Measurements from ENCODE around the gene ERO1B.

The ERO1B gene

DNA sequence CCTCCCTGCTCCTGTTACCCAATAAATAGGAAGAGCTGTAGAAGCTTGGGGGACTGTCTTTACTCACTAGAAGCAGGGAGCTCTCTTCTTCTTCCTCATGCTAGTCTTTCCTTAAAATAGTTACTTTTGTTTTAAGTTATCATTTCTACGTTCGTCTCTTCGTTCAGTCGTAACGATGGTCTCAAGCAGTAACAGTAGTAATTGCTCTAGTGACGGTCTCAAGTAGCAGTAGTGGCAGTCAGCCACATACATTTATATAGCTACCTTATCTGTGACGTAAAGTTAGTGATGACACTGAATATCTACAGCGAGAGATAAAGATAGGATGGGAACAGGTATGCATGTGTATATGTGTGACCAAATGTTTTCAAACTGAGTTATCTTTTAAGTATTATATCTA lies 15.4 kb upstream of the ERO1B start:
- no peak for FAIRE-seq

DNA sequence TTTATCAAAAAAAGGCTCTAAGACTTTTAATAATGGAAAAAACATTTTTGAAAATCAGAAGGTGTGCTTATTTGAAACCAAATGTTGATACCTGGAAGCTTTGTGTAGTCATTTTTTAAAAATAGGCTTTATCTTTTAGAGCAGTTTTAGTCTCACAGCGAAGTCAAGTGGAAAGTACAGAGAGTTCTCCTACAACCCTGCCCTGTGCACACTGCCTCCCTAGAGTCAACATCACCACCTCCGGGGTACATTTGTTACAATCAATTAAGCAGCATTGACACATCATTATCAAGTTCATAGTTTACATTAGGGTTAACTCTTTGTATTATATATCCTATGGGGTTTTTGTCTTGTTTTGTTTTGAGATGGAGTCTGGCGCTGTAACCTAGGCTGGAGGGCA lies 10.7 kb upstream of the ERO1B start:
- no peak for FAIRE-seq

DNA sequence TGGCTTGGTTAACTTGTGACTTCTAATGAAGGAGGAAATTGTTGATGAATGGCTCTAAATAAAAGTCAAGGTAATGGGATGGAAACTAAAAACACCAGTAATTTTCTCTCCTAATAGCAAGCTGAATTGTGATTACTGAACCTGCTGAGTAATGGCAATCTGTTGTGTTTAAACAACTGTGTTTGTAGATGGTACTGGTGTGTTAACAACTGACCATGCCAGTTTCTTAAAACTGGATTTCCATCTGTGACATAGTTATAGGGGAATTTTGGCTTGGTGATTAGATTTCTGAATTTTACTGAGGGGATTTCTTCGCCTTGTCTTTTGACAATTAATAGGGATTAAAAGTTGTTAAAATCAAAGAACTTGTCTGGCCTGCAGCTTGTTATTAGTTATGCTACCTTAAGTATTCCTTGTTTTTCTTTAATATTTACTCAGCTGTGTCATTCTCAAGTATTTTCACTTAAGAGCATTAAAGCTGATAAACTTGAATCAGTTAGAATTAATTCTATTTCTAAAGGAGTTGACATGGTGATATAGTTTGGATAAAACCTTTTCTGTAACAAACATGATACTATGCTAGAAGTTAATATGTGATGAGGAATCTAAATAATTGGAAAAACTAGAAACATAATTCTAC lies 7.9 kb upstream of the ERO1B start:
- no peak for FAIRE-seq

DNA sequence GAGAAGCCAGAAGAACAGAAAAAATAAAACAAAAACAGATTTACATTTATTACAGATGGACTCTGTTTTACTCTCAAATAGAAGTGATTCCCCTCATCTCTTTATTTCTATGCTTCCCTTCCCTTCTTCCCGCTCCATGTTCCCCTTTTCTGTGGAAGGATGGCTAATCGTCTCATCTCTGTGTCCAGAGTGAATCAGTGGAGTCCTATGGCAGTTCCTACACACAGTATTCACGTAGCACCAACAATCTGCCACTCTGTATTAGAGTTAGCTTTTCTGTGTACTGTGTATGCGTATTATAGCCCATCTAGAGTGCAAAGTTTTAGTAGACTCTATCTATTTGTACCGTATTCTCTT lies 6.8 kb upstream of the ERO1B start:
- FAIRE-seq: no peak

DNA sequence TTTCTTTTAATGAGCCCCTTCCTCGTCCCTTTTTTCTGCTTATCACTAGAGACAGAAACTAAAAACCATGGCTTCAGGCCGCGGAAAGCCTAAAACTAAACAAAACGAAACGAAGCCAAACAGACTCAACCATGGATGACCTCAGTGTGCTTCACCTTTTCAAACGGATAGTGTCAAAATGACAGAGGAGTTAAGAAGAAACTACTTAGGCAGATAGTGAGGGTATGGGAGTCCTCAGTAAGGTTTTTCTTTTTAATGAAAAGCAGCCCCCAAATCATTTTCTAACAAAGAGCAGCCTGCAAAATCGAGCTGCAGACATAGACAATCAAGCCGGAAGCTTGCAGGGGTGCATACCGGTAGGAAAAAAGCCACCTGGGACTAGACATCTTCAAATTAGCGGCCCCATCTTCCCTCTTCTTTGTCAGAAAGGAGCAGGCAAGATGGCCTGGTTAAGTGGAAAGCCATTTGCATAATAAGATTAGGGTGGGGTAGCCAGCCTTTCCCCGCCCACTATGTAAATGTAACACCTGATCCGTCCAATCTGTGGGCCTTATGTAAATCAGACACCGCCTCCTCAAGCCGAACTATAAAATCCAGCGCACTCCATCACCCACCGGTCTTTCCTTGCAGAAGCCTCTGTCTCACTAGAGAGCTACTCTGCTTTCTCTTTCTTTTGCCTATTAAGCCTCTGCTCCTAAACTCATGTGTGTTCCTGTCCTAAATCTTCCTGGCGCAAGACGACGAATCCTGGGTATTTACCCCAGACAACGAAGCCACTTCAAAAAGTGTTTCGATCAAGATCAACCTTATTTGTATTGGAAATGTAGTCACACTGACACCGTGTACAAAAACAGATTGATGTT lies 6.2 kb upstream of the ERO1B start:
- peak; percentile 43 for FAIRE-seq

DNA sequence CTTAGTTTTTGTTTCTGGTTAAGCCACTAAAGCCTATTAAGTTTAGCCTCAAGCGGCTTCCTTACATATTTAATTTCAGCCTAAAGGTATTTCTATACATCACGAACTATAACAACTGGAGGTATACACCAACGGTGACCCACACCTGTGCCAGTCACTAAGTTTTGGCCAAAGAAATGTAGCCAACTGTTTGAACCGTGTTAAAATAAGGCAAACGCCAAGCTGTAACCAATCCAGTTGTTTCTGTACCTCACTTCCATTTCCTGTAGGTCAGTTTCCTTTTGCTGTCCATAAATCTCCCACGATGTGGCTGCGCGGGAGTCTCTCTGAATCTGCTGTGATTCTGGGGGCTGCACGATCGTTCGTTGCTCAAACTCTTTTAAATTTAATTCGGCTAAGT lies 5.6 kb upstream of the ERO1B start:
- no peak for FAIRE-seq

DNA sequence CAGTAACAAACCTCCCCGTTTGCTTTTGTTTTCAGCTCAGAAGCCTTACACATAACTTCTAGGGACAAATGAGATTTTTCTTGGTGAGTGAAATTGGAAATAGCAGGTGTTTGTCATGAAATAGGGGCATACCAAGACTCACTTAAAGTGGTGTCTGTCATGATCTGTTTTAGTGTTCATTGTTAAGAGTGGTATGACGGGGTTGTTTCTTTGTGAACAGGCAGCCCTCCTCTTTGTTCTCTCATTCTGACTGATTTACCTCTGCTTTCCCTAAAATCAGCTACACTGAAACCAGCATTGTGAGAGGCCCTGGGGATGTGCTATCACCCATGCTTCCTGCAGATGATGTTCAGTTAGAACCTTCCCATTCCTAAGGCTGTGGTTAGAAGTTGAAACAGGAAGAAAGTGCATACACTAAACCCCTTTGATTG lies 2.5 kb upstream of the ERO1B start:
- no peak for FAIRE-seq

DNA sequence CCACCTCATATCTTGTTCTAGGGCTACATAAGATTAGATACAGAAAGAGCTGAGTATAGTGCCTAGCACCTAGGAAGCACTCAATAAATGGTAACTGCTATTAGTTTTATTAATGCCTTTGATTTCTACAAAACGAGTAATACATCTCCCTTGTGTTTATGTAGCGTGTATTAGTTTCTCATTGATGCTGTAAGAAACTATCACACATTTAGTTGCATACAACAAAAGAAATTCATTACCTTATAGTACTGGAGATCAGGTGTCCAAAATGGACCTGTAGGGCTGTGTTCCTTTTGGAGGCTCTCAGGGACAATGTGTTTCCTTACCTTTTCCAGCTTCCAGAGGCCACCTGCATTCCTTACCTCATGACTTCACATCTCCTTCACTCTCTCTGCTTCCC lies 961 bp upstream of the ERO1B start:
- no peak for FAIRE-seq

DNA sequence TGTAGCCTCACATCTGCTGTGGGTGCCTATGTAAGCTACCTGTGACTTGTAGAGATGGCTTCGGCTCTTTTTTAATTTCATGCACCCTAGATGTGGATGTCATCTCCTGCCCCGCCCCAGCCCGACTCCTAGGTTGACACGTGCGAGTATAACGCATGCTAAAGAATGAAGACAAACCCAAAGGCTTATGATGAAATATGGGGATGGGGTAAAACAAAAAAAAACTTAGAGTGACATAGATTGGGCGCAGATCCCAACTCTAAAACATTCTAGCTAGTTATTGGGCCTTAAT lies 613 bp upstream of the ERO1B start:
- no peak for FAIRE-seq

DNA sequence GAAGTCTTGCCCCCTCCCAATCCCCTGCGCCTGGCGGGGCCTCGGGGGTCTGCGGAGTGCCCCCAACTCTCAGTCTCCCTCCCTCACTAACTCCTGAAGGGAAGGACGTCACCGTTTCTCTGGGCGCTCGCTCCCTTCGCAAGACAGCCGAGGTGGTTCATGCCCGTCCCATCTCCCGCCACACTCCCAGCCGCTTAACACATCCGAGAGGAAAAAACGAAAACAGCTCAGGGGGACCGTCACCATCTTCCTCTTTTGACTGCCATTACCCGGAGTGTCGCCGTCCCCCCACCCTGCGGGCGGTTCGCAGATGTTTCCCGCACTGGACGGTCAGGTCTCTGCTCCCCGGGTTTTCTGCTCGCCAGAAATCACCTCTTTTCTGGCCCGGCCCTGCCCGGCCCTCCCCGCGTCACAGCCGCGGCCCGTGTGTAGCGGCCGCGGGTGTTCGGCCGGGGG lies 532 bp downstream of the ERO1B start:
- no peak for FAIRE-seq

DNA sequence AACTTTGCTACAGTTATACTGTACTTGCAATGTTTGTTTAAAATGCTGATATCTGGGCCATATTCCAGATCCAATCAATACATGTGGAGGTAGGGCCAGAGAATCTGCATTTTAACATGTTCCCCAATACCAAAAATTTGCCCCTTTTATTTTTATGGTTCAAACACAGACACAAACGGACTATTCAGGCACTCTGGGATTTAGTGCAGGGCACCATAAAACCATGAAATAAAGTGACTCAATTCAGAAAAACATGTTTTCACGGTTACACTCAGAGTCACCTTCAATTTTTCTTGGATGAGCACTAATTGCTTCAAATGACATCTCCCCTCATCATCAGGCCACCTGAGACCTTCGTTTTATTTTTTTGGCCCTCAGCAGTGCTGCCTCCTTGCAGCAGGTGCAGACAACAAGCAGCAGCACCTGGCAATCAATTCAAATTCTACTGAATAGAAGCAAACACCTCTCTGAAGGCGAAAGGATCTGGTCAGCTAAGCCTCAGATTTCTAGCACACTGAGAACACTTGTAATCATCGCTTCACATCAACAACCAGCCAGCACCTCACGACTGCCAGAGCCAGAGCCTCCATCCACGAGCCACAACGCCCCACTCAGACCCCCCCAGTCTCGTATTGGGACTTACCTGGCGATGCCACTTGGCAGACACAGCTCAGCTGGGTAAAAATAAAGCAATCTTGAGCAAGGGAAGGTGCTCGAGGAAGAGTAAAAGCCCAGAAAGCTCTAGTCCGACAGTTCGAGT lies 1.1 kb downstream of the ERO1B start:
- FAIRE-seq: no peak

DNA sequence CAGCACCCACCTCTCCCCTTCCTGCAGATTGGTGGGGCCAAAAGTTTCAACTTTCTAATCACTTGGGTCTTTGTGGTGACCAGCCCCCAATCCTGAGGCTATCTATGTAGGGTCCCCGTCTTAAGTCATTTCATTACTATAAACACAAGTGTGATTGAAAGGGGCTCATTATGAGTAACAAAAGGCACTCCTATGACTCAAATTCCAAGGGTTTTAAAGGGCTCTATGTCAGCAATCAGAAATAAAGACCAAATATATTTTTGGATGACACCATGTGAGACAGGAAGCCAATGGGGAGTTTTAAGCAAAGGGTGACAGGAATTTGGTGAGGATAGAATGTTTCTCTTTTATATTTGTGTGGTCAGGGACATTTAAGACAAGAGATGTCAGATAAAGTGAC lies 6.2 kb downstream of the ERO1B start:
- FAIRE-seq: no peak

DNA sequence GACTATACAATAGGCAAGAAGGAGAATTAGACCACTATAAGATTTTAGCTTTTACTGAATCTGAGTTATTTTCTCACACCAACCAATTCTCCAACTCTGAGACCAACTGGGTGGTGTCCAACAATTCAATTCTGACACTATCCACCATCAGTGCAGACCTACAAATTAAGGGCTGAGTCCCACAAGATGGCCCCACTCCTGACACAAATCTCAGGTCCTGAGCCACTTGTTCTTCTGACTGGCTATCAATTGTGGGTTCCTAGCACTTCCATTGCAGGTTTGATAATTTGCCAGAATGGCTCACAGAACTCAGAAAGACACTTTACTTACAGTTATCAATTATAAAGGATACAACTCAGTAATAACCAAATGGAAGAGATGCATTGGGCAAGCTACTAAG lies 6.7 kb downstream of the ERO1B start:
- FAIRE-seq: no peak

DNA sequence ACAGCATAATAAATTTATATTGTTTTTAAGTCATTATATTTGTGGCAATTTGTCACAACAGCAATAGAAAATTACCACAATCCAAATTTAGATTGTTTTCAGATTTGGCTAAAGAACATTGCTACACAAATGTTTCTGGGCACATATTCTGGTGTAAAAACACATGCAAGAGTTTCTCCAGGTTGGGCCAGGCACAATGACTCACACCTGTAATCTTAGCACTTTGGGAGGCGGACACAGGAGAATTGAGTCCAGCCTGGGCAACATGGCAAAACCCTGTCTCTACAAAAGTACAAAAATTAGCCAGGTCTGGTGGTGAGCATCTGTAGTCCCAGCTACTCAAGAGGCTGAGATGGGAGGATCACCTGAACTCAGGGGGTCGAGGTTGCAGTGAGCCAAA lies 8.4 kb downstream of the ERO1B start:
- FAIRE-seq: no peak

DNA sequence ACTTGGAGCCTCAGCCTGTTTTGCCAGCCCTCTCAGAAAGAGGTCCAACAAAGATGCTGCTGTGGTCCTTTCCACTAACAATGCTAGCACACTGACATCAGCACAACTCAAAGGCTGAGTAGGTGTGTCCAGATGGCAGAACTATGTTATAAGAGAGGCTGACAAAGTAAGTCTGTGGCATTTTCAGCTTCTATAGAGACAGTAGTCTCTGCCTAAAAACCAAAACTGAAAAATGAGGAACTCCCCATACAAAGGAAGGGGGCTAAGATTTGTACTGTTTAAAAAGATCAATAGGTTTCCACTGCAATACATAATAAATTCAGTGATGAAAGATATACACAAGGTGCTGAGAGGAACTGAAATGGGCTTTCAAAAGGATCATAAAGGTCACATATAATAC lies 12.3 kb downstream of the ERO1B start:
- FAIRE-seq: no peak

DNA sequence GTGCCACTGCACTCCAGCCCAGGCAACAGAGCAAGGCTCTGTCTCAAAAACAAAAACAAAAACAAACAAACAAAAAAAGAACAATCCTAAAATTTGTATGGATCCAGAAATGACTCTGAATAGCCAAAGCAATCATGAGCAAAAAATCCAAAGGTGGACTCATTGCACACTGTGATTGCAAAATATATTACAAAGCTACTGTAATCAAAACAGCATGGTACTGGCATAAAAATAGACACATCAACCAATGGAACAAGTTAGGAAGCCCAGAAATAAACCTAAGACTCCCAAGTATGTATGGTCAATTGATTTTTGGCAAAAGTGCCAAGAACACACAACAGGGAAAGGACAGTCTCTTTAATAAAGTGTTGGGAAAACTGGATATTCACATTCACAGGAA lies 19.9 kb downstream of the ERO1B start:
- no peak for FAIRE-seq

DNA sequence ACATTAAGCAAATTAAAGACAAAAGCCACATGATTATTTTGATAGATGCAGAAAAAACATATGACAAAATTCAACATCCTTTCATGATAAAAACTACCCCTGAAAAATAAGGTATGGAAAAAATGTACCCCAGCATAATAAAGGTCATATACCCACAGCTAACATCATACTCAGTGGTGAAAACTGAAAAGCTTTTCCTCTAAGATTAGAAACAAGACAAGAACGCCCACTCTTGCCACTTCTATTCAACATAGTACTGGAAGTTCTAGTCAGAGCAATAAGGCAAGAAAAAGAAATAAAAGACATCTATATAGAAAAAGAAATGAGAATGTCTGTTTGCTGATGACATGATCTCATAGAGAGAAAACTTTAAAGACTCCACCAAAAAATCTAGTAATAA lies 20.7 kb downstream of the ERO1B start:
- no peak for FAIRE-seq

DNA sequence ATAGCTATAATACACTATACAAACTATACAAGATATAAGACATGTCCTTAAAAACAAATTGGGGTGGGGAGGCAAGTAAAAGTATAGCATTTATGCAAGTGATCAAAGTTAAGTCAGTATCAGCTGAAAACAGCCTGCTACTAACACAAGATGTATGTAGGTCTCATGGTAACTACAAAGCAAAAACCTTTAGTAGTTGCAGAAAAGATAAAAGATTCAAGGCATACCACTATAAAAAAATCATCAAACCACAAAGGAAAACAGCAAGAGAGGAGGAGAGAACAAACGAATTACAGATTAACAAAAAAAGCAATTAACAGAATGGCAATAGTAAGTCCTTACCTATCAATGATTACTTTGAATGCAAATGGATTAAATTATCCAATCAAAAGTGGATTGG lies 22.7 kb downstream of the ERO1B start:
- FAIRE-seq: no peak

DNA sequence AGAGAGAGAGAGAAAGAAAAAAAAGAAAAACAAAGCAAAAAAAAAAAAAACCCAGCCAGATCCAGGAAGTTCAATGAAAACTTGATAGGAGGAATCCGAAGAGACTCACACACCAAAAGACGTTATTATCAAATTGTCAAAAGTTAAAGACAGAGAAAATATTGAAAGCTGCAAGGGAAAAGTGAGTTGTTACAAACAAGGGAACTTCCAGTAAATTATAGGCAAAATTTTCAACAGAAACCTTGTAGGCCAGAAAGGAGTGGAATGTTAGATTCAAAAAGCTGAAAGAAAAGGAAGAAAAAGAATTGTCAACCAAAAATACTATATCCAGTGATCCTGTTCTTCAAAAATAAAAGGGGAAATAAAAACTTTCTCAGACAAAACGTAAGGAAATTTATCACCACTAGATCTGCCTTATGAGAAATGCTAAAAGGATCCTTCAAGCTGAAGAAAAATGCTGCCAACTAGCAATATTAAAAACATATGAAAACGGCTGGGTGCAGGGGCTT lies 23.6 kb downstream of the ERO1B start:
- FAIRE-seq: no peak

DNA sequence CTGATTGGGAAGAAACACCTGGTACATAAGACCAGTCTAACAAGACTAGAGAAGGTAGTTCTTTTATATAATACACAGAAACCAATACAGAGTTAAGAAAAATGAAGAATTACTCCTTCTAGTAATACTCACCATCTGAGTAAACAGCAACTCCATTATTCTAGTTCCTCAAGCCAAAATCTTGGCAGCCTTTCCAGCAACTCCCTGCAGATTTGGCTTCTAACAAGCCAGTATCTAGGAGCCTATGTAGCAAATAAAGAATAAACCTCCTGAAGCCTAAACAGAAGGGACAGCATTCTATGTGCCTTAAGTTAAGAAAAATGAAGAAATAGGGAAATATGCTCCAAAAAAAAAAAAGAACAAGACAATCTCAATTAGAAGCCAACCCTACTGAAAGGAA lies 24.5 kb downstream of the ERO1B start:
- no peak for FAIRE-seq

DNA sequence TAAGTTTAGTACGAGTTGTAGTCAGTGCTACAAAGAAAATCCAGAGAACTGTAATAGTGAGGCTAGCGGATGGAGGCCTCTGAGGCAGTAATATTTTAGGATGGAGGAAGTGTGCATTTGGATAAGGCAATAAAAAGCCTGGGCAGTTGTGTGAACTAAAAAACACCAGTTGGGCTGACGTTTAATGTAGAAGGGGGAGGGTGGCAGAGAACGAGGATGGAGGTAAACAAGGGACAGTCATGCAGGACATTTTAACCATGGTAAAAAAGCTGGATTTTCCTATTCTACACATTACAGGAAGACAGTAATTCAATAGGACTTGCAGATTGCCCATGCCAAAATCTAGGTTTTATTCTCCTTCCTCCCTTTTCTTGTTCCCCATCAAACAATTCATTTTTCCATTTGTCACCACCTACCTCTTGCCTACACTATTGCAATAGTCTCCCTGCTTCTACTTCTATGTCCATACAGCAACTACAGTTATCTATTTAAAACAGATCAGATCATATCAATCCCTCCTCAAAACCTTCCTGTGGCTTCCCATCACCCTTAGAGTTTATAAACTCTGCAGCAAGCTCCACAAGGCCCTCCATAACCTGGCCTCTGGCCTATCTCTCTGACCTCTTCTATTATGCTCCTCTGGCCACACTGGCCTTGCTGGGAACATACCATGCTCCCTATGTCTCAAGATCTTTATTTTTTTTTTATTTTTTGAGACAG lies 27.7 kb downstream of the ERO1B start:
- no peak for FAIRE-seq

DNA sequence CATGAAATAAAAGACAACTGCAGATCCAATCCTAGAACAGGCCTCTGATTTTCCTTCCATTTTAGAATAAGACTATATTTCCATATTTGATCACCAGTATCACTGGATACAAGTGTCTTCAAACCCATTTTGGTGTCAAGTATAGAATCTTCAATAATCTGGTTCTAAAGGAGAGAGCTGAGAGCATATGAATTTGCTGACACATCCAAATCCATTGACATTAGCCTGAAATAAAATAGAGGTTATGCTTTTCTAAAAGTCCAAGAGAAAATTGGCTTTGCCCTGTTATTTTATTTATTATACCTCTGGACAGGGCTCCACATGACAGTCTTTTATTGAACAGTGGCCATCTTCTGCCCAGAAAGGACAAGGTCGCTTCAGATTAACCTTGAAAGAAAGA lies 28.6 kb downstream of the ERO1B start:
- no peak for FAIRE-seq

DNA sequence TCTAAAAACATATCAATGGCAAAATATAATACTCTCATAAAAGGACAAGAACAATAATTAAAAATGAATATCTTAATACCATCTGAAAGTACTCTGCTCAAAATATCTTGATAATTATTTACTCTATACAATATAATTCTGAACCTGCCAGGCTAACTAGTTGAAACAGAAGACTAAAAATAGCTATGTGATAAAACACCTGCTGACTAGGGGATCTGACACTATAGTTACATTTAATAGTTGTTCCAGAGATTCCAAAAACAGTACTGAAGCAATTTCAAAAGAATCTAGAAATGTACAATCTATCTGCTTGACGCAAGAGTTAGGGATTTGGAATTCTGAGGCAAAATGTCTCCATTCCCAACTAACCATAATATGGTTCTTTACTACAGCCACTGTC lies 30.2 kb downstream of the ERO1B start:
- no peak for FAIRE-seq
